ENCODE data around the gene ZNF860.
"Not testable (repeated sequence)": the region's sequence is repeated elsewhere in the genome, so short reads cannot be mapped to it uniquely, and the experiment has no call there.

ZNF860 gene

DNA sequence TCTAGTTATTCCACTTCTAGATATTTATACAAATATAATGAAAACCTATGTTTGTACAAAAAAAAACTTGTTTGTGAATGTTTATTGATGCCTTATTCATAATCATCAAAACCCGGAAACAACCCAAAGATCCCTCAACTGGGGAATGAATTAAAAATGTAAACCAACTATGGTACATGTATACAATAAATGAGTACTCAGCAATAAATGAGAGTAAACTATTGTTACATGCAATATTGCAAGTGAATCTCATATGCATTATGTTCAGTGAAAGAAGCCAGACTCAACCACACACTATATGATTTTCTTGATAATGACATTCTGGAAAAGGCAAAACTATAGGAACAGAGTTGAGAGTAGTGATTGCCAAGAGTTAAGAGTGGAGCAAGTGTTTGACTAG is 12.3 kb downstream of the ZNF860 start:
- no peaks in the 10 kb centered on the region for H3K4me1 Mint-ChIP-seq
- no peak overlapping the region for H3K27ac Mint-ChIP-seq
- peaks cover 3% of the 10 kb centered on the region for H3K27me3 Mint-ChIP-seq (ENCODE audit: low read depth, poor library complexity)
- TF ChIP-seq, protein P1, sequence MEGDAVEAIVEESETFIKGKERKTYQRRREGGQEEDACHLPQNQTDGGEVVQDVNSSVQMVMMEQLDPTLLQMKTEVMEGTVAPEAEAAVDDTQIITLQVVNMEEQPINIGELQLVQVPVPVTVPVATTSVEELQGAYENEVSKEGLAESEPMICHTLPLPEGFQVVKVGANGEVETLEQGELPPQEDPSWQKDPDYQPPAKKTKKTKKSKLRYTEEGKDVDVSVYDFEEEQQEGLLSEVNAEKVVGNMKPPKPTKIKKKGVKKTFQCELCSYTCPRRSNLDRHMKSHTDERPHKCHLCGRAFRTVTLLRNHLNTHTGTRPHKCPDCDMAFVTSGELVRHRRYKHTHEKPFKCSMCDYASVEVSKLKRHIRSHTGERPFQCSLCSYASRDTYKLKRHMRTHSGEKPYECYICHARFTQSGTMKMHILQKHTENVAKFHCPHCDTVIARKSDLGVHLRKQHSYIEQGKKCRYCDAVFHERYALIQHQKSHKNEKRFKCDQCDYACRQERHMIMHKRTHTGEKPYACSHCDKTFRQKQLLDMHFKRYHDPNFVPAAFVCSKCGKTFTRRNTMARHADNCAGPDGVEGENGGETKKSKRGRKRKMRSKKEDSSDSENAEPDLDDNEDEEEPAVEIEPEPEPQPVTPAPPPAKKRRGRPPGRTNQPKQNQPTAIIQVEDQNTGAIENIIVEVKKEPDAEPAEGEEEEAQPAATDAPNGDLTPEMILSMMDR (IDR thresholded peaks at IDR 0.05): no peak
- peaks cover 6% of the 10 kb centered on the region for H3K36me3 Mint-ChIP-seq (ENCODE audit: low read depth)
- H3K9me3 Mint-ChIP-seq: peaks cover 33% of the 10 kb centered on the region
- no peak for DNase-seq
- H3K4me3 Mint-ChIP-seq: no peak overlapping the region

- not testable (repeated sequence) for H3K27me3 Mint-ChIP-seq (ENCODE audit: low read depth, poor library complexity); H3K4me1 Mint-ChIP-seq; DNase-seq; H3K4me3 Mint-ChIP-seq; H3K36me3 Mint-ChIP-seq (ENCODE audit: low read depth); H3K27ac Mint-ChIP-seq
- H3K9me3 Mint-ChIP-seq: peaks cover 33% of the 10 kb centered on the region
Measured at GRCh38 chr3:31995026-31995425, 13.5 kb downstream of the ZNF860 start.

GRCh38 chr3:31996195-31996594 is 14.6 kb downstream of the ZNF860 start:
- Mint-ChIP-seq H3K36me3 (ENCODE audit: low read depth) (peaks cover 6% of the 10 kb centered on the region), H3K9me3 (peaks cover 33% of the 10 kb centered on the region), H3K4me1 (peaks cover 13% of the 10 kb centered on the region), H3K4me3 (no peak overlapping the region), H3K27me3 (ENCODE audit: low read depth, poor library complexity) (peaks cover 3% of the 10 kb centered on the region), H3K27ac (no peak overlapping the region)
- no peak for DNase-seq
- TF ChIP-seq, protein P1 (IDR thresholded peaks at IDR 0.05): no peak

DNA sequence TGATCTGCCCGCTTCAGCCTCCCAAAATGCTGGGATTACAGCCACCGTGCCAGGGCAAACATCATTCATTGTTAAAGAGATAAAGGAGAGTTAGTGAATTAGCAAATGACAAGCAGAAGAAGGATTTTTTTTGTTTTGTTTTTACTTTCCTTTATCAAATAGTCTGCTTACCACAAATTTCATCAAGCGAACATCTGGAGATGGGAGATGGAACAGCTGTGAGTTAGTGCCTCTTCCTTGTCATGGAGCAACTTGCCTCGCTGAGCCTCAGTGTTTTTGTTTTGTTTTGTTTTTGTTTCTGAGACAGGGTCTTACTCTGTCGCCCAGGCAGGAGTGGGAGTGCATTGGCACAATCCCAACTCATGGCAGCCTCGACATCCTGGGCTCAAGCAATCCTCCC is 15.9 kb downstream of the ZNF860 start:
- no peak overlapping the region for H3K4me3 Mint-ChIP-seq
- TF ChIP-seq, protein P1 (IDR thresholded peaks at IDR 0.05): no peak
- DNase-seq: no peak

DNA sequence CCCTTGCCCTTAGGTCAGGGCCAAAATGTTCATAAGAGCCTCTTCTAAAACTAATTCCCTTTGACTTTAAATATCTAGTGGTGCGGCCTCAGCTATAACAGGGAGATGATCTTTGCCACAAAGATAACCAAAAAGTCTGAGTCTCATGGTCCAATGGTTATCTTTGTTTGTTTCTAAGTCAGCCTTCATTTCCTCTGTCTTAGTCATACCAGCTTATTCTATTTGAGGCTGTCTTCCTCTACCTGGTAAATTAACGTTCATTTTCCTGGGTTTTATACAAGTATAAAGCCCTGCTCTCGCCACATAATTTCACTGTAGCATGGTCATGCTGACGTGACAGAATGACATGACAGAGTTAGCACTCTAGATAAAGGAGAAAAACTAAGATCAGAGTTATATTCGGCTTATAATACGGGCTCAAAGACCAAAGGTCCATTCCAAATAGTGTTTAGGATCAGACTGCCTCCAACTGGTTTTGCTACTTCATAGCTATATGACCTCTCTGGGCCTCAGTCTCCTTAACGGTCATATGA is 18.4 kb downstream of the ZNF860 start:
- Mint-ChIP-seq H3K27me3 (ENCODE audit: low read depth, poor library complexity) (peaks cover 9% of the 10 kb centered on the region), H3K4me3 (no peak overlapping the region), H3K27ac (no peak overlapping the region), H3K4me1 (peaks cover 23% of the 10 kb centered on the region), H3K36me3 (ENCODE audit: low read depth) (peaks cover under 1% of the 10 kb centered on the region), H3K9me3 (peaks cover 10% of the 10 kb centered on the region)
- TF ChIP-seq, protein P1 (IDR thresholded peaks at IDR 0.05): no peak
- DNase-seq: no peak

More for the DNA sequence above, 15.9 kb downstream of the ZNF860 start:
- H3K9me3 Mint-ChIP-seq: peaks cover 30% of the 10 kb centered on the region
- H3K36me3 Mint-ChIP-seq (ENCODE audit: low read depth): peaks cover 6% of the 10 kb centered on the region
- H3K27me3 Mint-ChIP-seq (ENCODE audit: low read depth, poor library complexity): peaks cover 3% of the 10 kb centered on the region
- H3K4me1 Mint-ChIP-seq: peaks cover 13% of the 10 kb centered on the region
- no peak overlapping the region for H3K27ac Mint-ChIP-seq

- Mint-ChIP-seq H3K4me1 (peaks cover 23% of the 10 kb centered on the region), H3K36me3 (ENCODE audit: low read depth) (no peaks in the 10 kb centered on the region), H3K4me3 (no peak overlapping the region), H3K9me3 (peaks cover 3% of the 10 kb centered on the region), H3K27me3 (ENCODE audit: low read depth, poor library complexity) (peaks cover 9% of the 10 kb centered on the region), H3K27ac (no peak overlapping the region)
- TF ChIP-seq, protein P1 (IDR thresholded peaks at IDR 0.05): no peak
- no peak for DNase-seq
Measured at GRCh38 chr3:32000877-32001276, 19.3 kb downstream of the ZNF860 start.

All from nephron progenitor cell (in vitro differentiated cells).